Immature natural killer cell (primary cell): ENCODE data around the gene GLT1D1. TPM values are rescaled to one million over a fixed set of nuclear protein-coding genes. Genes with fewer than 3 reads are reported as not detected.

Experiments used
- DNase-seq, 3 donors: peaks; one replicate each; pipeline ENCODE4 v3.0.0; 2022; ENCODE audit warnings: mixed read lengths in 1 of 3
- H3K27ac Mint-ChIP-seq, 6 donors: one replicate each; pipeline ENCODE4 v1.8.0; 2020; ENCODE audit warnings: mixed read lengths in 6 of 6, mild to moderate bottlenecking in 5 of 6, inconsistent platforms in 4 of 6, moderate library complexity in 3 of 6
- H3K27me3 Mint-ChIP-seq, 3 donors: one replicate each; pipeline ENCODE4 v1.8.0; 2020 to 2021; ENCODE audit warnings: low read depth in 3 of 3, mild to moderate bottlenecking in 3 of 3, mixed read lengths in 3 of 3, moderate library complexity in 3 of 3, inconsistent platforms in 1 of 3
- H3K36me3 Mint-ChIP-seq, 3 donors: one replicate each; pipeline ENCODE4 v1.8.0; 2020; ENCODE audit warnings: mixed read lengths in 3 of 3, inconsistent platforms in 2 of 3, mild to moderate bottlenecking in 2 of 3
- H3K4me1 Mint-ChIP-seq, 2 donors: one replicate each; pipeline ENCODE4 v1.8.0; 2020; ENCODE audit warnings: inconsistent platforms in 2 of 2, mild to moderate bottlenecking in 2 of 2, mixed read lengths in 2 of 2, moderate library complexity in 1 of 2
- H3K4me3 Mint-ChIP-seq, 5 donors: one replicate each; pipeline ENCODE4 v1.8.0; 2020; ENCODE audit warnings: mild to moderate bottlenecking in 5 of 5, mixed read lengths in 5 of 5, inconsistent platforms in 3 of 5, moderate library complexity in 3 of 5
- H3K9me3 Mint-ChIP-seq, 6 donors: one replicate each; pipeline ENCODE4 v1.8.0; 2020; ENCODE audit warnings: mild to moderate bottlenecking in 6 of 6, mixed read lengths in 6 of 6, inconsistent platforms in 4 of 6, moderate library complexity in 3 of 6
- polyA plus RNA-seq, 3 donors: library from polyadenylated mRNA; unstranded; fragments of 300-500 nt; fragmentation: Illumina TruSeq; gene quantifications; one replicate each; pipeline ENCODE4 v1.2.3, GENCODE V29; 2021

The GLT1D1 gene
- polyA plus RNA-seq, 3 donors from 2014 or later, result 2.5 TPM; not detected in 2

GRCh38 chr12:128914908-128915563 lies 61.8 kb downstream of the GLT1D1 start:
- H3K27me3 Mint-ChIP-seq, result peaks cover 2 to 5% (median 4%) of the 10 kb centered on the region in 3 donors
- peak overlapping the region; percentile 55 to 92 (median 82) for H3K27ac Mint-ChIP-seq
- DNase-seq, result peak; percentile 74 to 79 (median 78)
- H3K9me3 Mint-ChIP-seq, result no peaks in the 10 kb centered on the region
- H3K36me3 Mint-ChIP-seq, result no peaks in the 10 kb centered on the region
- H3K4me1 Mint-ChIP-seq, result peaks cover 13 to 19% of the 10 kb centered on the region in 2 donors
- H3K4me3 Mint-ChIP-seq, result peak overlapping the region; percentile 4 to 41 (median 26)

GRCh38 chr12:128916425-128916824 lies 63.1 kb downstream of the GLT1D1 start:
- H3K4me1 Mint-ChIP-seq, result peaks cover 13 to 19% of the 10 kb centered on the region in 2 donors
- H3K27me3 Mint-ChIP-seq, result peaks cover 2 to 5% (median 2%) of the 10 kb centered on the region in 3 donors
- no peaks in the 10 kb centered on the region for H3K36me3 Mint-ChIP-seq

GRCh38 chr12:128918481-128919260 lies 65.4 kb downstream of the GLT1D1 start:
- peaks cover 13 to 19% of the 10 kb centered on the region in 2 donors for H3K4me1 Mint-ChIP-seq
- H3K27me3 Mint-ChIP-seq, result peaks cover 0 to 5% (median 2%) of the 10 kb centered on the region in 3 donors
- DNase-seq, result no peak
- H3K4me3 Mint-ChIP-seq, result no peak overlapping the region
- H3K36me3 Mint-ChIP-seq, result no peaks in the 10 kb centered on the region
- H3K27ac Mint-ChIP-seq, result peak overlapping the region in 1 of 6 donors; percentile 53
- H3K9me3 Mint-ChIP-seq, result no peaks in the 10 kb centered on the region

More at GRCh38 chr12:128916425-128916824, 63.1 kb downstream of the GLT1D1 start:
- Mint-ChIP-seq H3K27ac (peak overlapping the region in 4 of 6 donors; percentile 30 to 80 (median 54)), H3K9me3 (no peaks in the 10 kb centered on the region), H3K4me3 (no peak overlapping the region)
- no peak for DNase-seq

- H3K4me1 Mint-ChIP-seq, result peaks cover 5 to 9% of the 10 kb centered on the region in 2 donors
- H3K4me3 Mint-ChIP-seq, result no peak overlapping the region
- H3K36me3 Mint-ChIP-seq, result peaks cover 0 to 5% (median 0%) of the 10 kb centered on the region in 3 donors
- DNase-seq, result no peak
- peaks cover 2 to 5% (median 2%) of the 10 kb centered on the region in 3 donors for H3K27me3 Mint-ChIP-seq
- no peaks in the 10 kb centered on the region for H3K9me3 Mint-ChIP-seq
- H3K27ac Mint-ChIP-seq, result peak overlapping the region in 1 of 6 donors; percentile 23
These were observed 67.2 kb downstream of the GLT1D1 start for GRCh38 chr12:128920468-128920867.

GRCh38 chr12:128928361-128928760 lies 75.1 kb downstream of the GLT1D1 start:
- H3K27ac Mint-ChIP-seq, result no peak overlapping the region
- no peaks in the 10 kb centered on the region for H3K9me3 Mint-ChIP-seq

GRCh38 chr12:128929057-128929456 lies 75.8 kb downstream of the GLT1D1 start:
- no peak for DNase-seq
- Mint-ChIP-seq H3K36me3 (peaks cover 0 to 6% (median 0%) of the 10 kb centered on the region in 3 donors), H3K27me3 (peaks cover 0 to 5% (median under 1%) of the 10 kb centered on the region in 3 donors), H3K4me1 (peaks cover 0 to 4% of the 10 kb centered on the region in 2 donors), H3K27ac (no peak overlapping the region), H3K4me3 (no peak overlapping the region), H3K9me3 (no peaks in the 10 kb centered on the region)

More at GRCh38 chr12:128928361-128928760, 75.1 kb downstream of the GLT1D1 start:
- peaks cover 0 to 6% (median 0%) of the 10 kb centered on the region in 3 donors for H3K36me3 Mint-ChIP-seq
- H3K4me3 Mint-ChIP-seq, result no peak overlapping the region
- H3K27me3 Mint-ChIP-seq, result peaks cover 0 to 3% (median 0%) of the 10 kb centered on the region in 3 donors
- peaks cover 0 to 4% of the 10 kb centered on the region in 2 donors for H3K4me1 Mint-ChIP-seq
- no peak for DNase-seq

- peak overlapping the region in 1 of 6 donors; percentile 53 for H3K27ac Mint-ChIP-seq
- no peaks in the 10 kb centered on the region for H3K36me3 Mint-ChIP-seq
- peaks cover 0 to 4% of the 10 kb centered on the region in 2 donors for H3K4me1 Mint-ChIP-seq
- no peaks in the 10 kb centered on the region for H3K9me3 Mint-ChIP-seq
- H3K27me3 Mint-ChIP-seq, result peaks cover 0 to 4% (median 2%) of the 10 kb centered on the region in 3 donors
- no peak for DNase-seq
- H3K4me3 Mint-ChIP-seq, result no peak overlapping the region
These were observed 77.3 kb downstream of the GLT1D1 start for GRCh38 chr12:128930606-128931005.

GRCh38 chr12:128932521-128932920 lies 79.2 kb downstream of the GLT1D1 start:
- H3K36me3 Mint-ChIP-seq, result no peaks in the 10 kb centered on the region
- peaks cover 0 to 4% of the 10 kb centered on the region in 2 donors for H3K4me1 Mint-ChIP-seq
- no peaks in the 10 kb centered on the region for H3K9me3 Mint-ChIP-seq
- H3K27ac Mint-ChIP-seq, result peak overlapping the region in 1 of 6 donors; percentile 88
- peak overlapping the region in 1 of 5 donors; percentile 54 for H3K4me3 Mint-ChIP-seq
- DNase-seq, result no peak
- peaks cover 0 to 6% (median 6%) of the 10 kb centered on the region in 3 donors for H3K27me3 Mint-ChIP-seq

GRCh38 chr12:128933039-128933438 lies 79.8 kb downstream of the GLT1D1 start:
- Mint-ChIP-seq H3K36me3 (no peaks in the 10 kb centered on the region), H3K9me3 (no peaks in the 10 kb centered on the region), H3K4me3 (peak overlapping the region in 2 of 5 donors; percentile 6 to 54), H3K27me3 (peaks cover 0 to 6% (median 6%) of the 10 kb centered on the region in 3 donors), H3K27ac (peak overlapping the region in 1 of 6 donors; percentile 88), H3K4me1 (peaks cover 0 to 4% of the 10 kb centered on the region in 2 donors)
- peak in 2 of 3 donors; percentile 30 to 71 for DNase-seq

- peak overlapping the region in 2 of 6 donors; percentile 45 to 88 for H3K27ac Mint-ChIP-seq
These were observed 80.6 kb downstream of the GLT1D1 start for GRCh38 chr12:128933926-128934325.

GRCh38 chr12:128938886-128939285 lies 85.6 kb downstream of the GLT1D1 start:
- Mint-ChIP-seq H3K4me3 (no peak overlapping the region), H3K36me3 (no peaks in the 10 kb centered on the region), H3K9me3 (no peaks in the 10 kb centered on the region), H3K4me1 (no peaks in the 10 kb centered on the region), H3K27ac (no peak overlapping the region), H3K27me3 (peaks cover 2 to 12% (median 5%) of the 10 kb centered on the region in 3 donors)
- DNase-seq, result no peak

More at GRCh38 chr12:128933926-128934325, 80.6 kb downstream of the GLT1D1 start:
- no peak overlapping the region for H3K4me3 Mint-ChIP-seq
- peaks cover 0 to 4% of the 10 kb centered on the region in 2 donors for H3K4me1 Mint-ChIP-seq
- H3K9me3 Mint-ChIP-seq, result no peaks in the 10 kb centered on the region
- peaks cover 0 to 6% (median 6%) of the 10 kb centered on the region in 3 donors for H3K27me3 Mint-ChIP-seq
- DNase-seq, result peak in 1 of 3 donors; percentile 12
- H3K36me3 Mint-ChIP-seq, result no peaks in the 10 kb centered on the region

GRCh38 chr12:128940090-128940888 lies 87.0 kb downstream of the GLT1D1 start:
- no peaks in the 10 kb centered on the region for H3K36me3 Mint-ChIP-seq
- H3K4me1 Mint-ChIP-seq, result no peaks in the 10 kb centered on the region
- H3K4me3 Mint-ChIP-seq, result no peak overlapping the region
- no peak for DNase-seq
- H3K9me3 Mint-ChIP-seq, result no peaks in the 10 kb centered on the region
- peaks cover 2 to 11% (median 5%) of the 10 kb centered on the region in 3 donors for H3K27me3 Mint-ChIP-seq
- no peak overlapping the region for H3K27ac Mint-ChIP-seq

GRCh38 chr12:128940974-128941373 lies 87.7 kb downstream of the GLT1D1 start:
- Mint-ChIP-seq H3K36me3 (no peaks in the 10 kb centered on the region), H3K27ac (no peak overlapping the region), H3K27me3 (peaks cover 2 to 11% (median 5%) of the 10 kb centered on the region in 3 donors), H3K4me3 (no peak overlapping the region), H3K9me3 (no peaks in the 10 kb centered on the region), H3K4me1 (no peaks in the 10 kb centered on the region)
- DNase-seq, result no peak
